ENCODE data around the gene TMEM50B.

DNA sequence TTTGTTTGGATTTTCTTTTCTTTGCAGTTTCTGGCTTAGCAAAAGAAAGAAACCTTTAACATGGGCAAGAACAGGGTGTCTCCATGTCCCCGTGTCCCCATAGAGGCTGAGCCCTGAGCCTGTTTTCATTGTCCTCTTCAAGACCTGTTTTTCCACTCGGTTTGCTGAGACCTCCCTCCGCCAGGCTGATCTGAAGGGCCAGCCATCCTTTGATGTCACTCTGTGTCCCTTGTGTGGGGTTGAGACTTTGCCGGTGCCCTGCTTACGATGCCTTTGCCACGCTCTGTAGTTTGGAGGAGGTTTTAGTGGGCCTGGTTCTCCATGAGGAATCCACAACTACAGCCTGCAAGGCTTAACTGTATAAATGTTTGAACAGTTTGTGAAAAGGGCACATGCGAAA lies 52.7 kb downstream of the TMEM50B start:
- no peak for TF ChIP-seq TAF1 (IDR thresholded peaks at IDR 0.05; ENCODE audit: low read depth, low read length)
- no peak for TF ChIP-seq BRCA1 (IDR thresholded peaks at IDR 0.05; ENCODE audit: low read depth, low read length)
- no peak for TF ChIP-seq RAD21 (IDR thresholded peaks at IDR 0.05 in 1 of 2, conservative IDR thresholded peaks at IDR 0.05 in 1 of 2; ENCODE audit: low read depth in 2 of 2, low read length in 2 of 2)
- TF ChIP-seq EGR1 (IDR thresholded peaks at IDR 0.05; ENCODE audit: borderline replicate concordance, low read depth, low read length) = no peak
- TF ChIP-seq, protein P1, sequence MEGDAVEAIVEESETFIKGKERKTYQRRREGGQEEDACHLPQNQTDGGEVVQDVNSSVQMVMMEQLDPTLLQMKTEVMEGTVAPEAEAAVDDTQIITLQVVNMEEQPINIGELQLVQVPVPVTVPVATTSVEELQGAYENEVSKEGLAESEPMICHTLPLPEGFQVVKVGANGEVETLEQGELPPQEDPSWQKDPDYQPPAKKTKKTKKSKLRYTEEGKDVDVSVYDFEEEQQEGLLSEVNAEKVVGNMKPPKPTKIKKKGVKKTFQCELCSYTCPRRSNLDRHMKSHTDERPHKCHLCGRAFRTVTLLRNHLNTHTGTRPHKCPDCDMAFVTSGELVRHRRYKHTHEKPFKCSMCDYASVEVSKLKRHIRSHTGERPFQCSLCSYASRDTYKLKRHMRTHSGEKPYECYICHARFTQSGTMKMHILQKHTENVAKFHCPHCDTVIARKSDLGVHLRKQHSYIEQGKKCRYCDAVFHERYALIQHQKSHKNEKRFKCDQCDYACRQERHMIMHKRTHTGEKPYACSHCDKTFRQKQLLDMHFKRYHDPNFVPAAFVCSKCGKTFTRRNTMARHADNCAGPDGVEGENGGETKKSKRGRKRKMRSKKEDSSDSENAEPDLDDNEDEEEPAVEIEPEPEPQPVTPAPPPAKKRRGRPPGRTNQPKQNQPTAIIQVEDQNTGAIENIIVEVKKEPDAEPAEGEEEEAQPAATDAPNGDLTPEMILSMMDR (IDR thresholded peaks at IDR 0.05; ENCODE audit: control extremely low read depth in 1 of 3, insufficient read depth in 1 of 3, low read depth in 1 of 3, low read length in 3 of 3) = no peak
- no peak for TF ChIP-seq EZH2 (IDR thresholded peaks at IDR 0.05; ENCODE audit: low read depth, low read length, severe bottlenecking)
- no peak for TF ChIP-seq POLR2A (IDR thresholded peaks at IDR 0.05; ENCODE audit: control extremely low read depth in 1 of 2, low read depth in 2 of 2, low read length in 2 of 2)
- no peak for TF ChIP-seq POLR2AphosphoS5 (IDR thresholded peaks at IDR 0.05; ENCODE audit: low read depth, low read length)
- TF ChIP-seq SP1 (IDR thresholded peaks at IDR 0.05; ENCODE audit: low read depth, low read length) = no peak
- TF ChIP-seq ZNF274 (IDR thresholded peaks at IDR 0.05; ENCODE audit: borderline replicate concordance, extremely low read depth, low read length) = no peak
- TF ChIP-seq TEAD4 (IDR thresholded peaks at IDR 0.05; ENCODE audit: low read depth, low read length) = no peak
- no peak for TF ChIP-seq JUND (IDR thresholded peaks at IDR 0.05; ENCODE audit: low read length)
- no peak for TF ChIP-seq HDAC6 (IDR thresholded peaks at IDR 0.05; ENCODE audit: low read depth, low read length)
- TF ChIP-seq, protein P2, sequence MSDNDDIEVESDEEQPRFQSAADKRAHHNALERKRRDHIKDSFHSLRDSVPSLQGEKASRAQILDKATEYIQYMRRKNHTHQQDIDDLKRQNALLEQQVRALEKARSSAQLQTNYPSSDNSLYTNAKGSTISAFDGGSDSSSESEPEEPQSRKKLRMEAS (IDR thresholded peaks at IDR 0.05) = no peak
